Stimulated activated CD8-positive, alpha-beta memory T cell treated with anti-CD3 and anti-CD28 coated beads, Interleukin-4, amount 100 ng/mL, for 48 hours (primary cell): ENCODE measurements around the gene ITGA4.

ENCODE experiments used
- DNase-seq: peaks from one replicate; pipeline ENCODE4 v3.0.0-alpha.2; 2020

The ITGA4 gene

GRCh38 chr2:181576431-181576830, 119.2 kb downstream of the ITGA4 start:
- no peak for DNase-seq

- no peak for DNase-seq
These were observed 121.6 kb downstream of the ITGA4 start for GRCh38 chr2:181578829-181579228.

DNA sequence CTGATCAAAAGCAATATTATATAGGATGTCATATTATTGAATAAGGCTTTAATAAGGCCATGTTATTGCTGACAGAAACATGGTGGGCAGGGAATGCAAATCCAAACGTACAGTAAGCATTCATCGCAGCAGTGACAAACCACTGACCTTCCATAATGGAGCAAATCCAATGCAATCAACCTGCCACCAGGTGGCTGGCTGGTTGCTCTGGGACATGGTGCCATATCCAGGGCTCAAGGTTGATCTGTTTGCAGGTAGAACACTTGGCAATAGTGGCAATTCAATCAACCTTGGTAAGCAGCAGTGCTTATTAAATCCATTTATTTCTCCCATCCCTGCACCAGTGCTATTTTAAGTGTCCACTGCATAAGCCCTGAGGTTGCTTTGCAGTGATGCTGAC, 124.3 kb downstream of the ITGA4 start:
- no peak for DNase-seq

- DNase-seq: no peak
These were observed 128.5 kb downstream of the ITGA4 start for GRCh38 chr2:181585732-181586131.
